Measurements from ENCODE around the gene CLIP3.

GRCh38 chr19:36049080-36049698 is 16.5 kb upstream of the CLIP3 start:
- TF ChIP-seq MAX (IDR thresholded peaks at IDR 0.05) (no peak), SREBF2 (IDR thresholded peaks at IDR 0.05) (no peak), EP300 (IDR thresholded peaks at IDR 0.05) (no peak), POLR2A (IDR thresholded peaks at IDR 0.05; ENCODE audit: low read length) (no peak)
- TF ChIP-seq, protein P1, sequence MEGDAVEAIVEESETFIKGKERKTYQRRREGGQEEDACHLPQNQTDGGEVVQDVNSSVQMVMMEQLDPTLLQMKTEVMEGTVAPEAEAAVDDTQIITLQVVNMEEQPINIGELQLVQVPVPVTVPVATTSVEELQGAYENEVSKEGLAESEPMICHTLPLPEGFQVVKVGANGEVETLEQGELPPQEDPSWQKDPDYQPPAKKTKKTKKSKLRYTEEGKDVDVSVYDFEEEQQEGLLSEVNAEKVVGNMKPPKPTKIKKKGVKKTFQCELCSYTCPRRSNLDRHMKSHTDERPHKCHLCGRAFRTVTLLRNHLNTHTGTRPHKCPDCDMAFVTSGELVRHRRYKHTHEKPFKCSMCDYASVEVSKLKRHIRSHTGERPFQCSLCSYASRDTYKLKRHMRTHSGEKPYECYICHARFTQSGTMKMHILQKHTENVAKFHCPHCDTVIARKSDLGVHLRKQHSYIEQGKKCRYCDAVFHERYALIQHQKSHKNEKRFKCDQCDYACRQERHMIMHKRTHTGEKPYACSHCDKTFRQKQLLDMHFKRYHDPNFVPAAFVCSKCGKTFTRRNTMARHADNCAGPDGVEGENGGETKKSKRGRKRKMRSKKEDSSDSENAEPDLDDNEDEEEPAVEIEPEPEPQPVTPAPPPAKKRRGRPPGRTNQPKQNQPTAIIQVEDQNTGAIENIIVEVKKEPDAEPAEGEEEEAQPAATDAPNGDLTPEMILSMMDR (IDR thresholded peaks at IDR 0.05), result no peak
